Loucy (cell line): ENCODE data around the gene SMIM14.
"Not testable (repeated sequence)": the region's sequence is repeated elsewhere in the genome, so short reads cannot be mapped to it uniquely, and the experiment has no call there.

Experiments used
- H2AFZ ChIP-seq: fragments of 200-600 bp; sonication (generic); 2 replicates; pipeline ENCODE4 v1.6.0; 2016; ENCODE audit warnings: antibody characterized with exemption, mild to moderate bottlenecking, low read length, moderate library complexity
- H3F3A ChIP-seq: fragments of 200-600 bp; 2 replicates; pipeline ENCODE4 v1.6.0; 2016; ENCODE audit warnings: antibody characterized with exemption, low read depth, mild to moderate bottlenecking
- H3K27me3 ChIP-seq: fragments of 200-600 bp; sonication (generic); 2 replicates; pipeline ENCODE4 v1.6.1; 2014; ENCODE audit warnings: low read length, mild to moderate bottlenecking; ENCODE audit not compliant: insufficient read depth, poor library complexity, severe bottlenecking
- H3K36me3 ChIP-seq: fragments of 200-600 bp; sonication (generic); 2 replicates; pipeline ENCODE4 v1.6.1; 2016; ENCODE audit warnings: low read length; ENCODE audit not compliant: insufficient read depth
- H3K4me1 ChIP-seq: fragments of 200-600 bp; sonication (generic); 2 replicates; pipeline ENCODE4 v1.5.1; 2014; ENCODE audit warnings: low read length, mild to moderate bottlenecking; ENCODE audit not compliant: insufficient read depth, poor library complexity, severe bottlenecking
- H3K4me2 ChIP-seq: fragments of 200-600 bp; sonication (generic); 2 replicates; pipeline ENCODE4 v1.6.0; 2014; ENCODE audit warnings: antibody characterized with exemption, low read length, low read depth, mild to moderate bottlenecking; ENCODE audit not compliant: poor library complexity, severe bottlenecking
- H3K4me3 ChIP-seq: fragments of 200-600 bp; sonication (generic); 2 replicates; pipeline ENCODE4 v1.5.1; 2014; ENCODE audit warnings: low read length, mild to moderate bottlenecking, mixed read lengths; ENCODE audit not compliant: poor library complexity, severe bottlenecking
- H3K79me2 ChIP-seq: fragments of 200-600 bp; sonication (generic); 2 replicates; pipeline ENCODE4 v1.6.1; 2014; ENCODE audit warnings: low read length; ENCODE audit not compliant: insufficient read depth
- H3K9ac ChIP-seq: fragments of 200-600 bp; sonication (generic); 2 replicates; pipeline ENCODE4 v1.6.0; 2014; ENCODE audit warnings: mild to moderate bottlenecking, low read depth, low read length, moderate library complexity; ENCODE audit not compliant: poor library complexity, severe bottlenecking
- H3K9me2 ChIP-seq: fragments of 200-600 bp; sonication (generic); replicated peaks from 2 replicates; pipeline ENCODE4 v1.6.1; 2016; ENCODE audit warnings: low read depth, low read length, mixed read lengths
- H3K9me3 ChIP-seq: fragments of 200-600 bp; sonication (generic); 2 replicates; pipeline ENCODE4 v1.6.1; 2014; ENCODE audit warnings: mild to moderate bottlenecking, antibody characterized with exemption, low read length, low read depth; ENCODE audit not compliant: insufficient read depth
- H4K20me1 ChIP-seq: fragments of 200-600 bp; sonication (generic); 2 replicates; pipeline ENCODE4 v1.6.0; 2014; ENCODE audit warnings: antibody characterized with exemption, low read length, mild to moderate bottlenecking; ENCODE audit not compliant: insufficient read depth, poor library complexity, severe bottlenecking
- EZH2phosphoT487 ChIP-seq: fragments of 200-600 bp; IDR thresholded peaks from 2 replicates; pipeline ENCODE4 v1.6.1; 2018; ENCODE audit warnings: antibody characterized with exemption, mild to moderate bottlenecking, moderate library complexity, borderline replicate concordance
- TF ChIP-seq, protein P1 (sequence below): fragments of 200-600 bp; sonication (generic); conservative IDR thresholded peaks from 2 replicates; pipeline ENCODE4 v1.5.1; 2014; ENCODE audit warnings: mild to moderate bottlenecking, antibody characterized with exemption, low read length

The SMIM14 gene

DNA sequence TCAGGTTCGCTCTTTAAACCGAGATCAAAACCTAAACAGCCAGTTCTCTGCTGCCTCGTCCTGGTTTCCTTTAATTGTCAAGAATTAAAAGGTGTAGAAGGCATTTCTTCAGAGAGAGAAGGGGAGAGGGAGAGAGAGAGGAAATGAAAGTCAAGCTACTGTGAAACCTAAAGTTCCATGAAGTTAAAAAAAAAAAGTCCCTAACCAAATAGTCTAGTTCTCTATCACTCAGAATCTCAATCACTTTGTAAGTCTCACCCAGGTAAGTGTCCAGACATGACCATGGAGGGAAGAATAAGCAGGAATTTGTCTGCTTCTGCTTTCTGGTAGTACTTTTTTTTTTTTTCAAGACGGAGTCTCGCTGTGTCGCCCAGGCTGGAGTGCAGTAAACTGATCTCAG lies 18.8 kb upstream of the SMIM14 start:
- H3K9me3 ChIP-seq: no peaks in the 10 kb centered on the region
- no peaks in the 10 kb centered on the region for H3F3A ChIP-seq
- H3K4me3 ChIP-seq: no peak overlapping the region
- no peak overlapping the region for H2AFZ ChIP-seq
- no peak overlapping the region for H3K9ac ChIP-seq
- H4K20me1 ChIP-seq: no peaks in the 10 kb centered on the region
- no peak overlapping the region for H3K4me2 ChIP-seq
- no peaks in the 10 kb centered on the region for H3K27me3 ChIP-seq
- H3K79me2 ChIP-seq: no peaks in the 10 kb centered on the region
- H3K4me1 ChIP-seq: no peaks in the 10 kb centered on the region
- no peaks in the 10 kb centered on the region for H3K9me2 ChIP-seq
- no peaks in the 10 kb centered on the region for H3K36me3 ChIP-seq
- no peak for TF ChIP-seq EZH2phosphoT487
- TF ChIP-seq, protein P1, sequence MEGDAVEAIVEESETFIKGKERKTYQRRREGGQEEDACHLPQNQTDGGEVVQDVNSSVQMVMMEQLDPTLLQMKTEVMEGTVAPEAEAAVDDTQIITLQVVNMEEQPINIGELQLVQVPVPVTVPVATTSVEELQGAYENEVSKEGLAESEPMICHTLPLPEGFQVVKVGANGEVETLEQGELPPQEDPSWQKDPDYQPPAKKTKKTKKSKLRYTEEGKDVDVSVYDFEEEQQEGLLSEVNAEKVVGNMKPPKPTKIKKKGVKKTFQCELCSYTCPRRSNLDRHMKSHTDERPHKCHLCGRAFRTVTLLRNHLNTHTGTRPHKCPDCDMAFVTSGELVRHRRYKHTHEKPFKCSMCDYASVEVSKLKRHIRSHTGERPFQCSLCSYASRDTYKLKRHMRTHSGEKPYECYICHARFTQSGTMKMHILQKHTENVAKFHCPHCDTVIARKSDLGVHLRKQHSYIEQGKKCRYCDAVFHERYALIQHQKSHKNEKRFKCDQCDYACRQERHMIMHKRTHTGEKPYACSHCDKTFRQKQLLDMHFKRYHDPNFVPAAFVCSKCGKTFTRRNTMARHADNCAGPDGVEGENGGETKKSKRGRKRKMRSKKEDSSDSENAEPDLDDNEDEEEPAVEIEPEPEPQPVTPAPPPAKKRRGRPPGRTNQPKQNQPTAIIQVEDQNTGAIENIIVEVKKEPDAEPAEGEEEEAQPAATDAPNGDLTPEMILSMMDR: no peak

DNA sequence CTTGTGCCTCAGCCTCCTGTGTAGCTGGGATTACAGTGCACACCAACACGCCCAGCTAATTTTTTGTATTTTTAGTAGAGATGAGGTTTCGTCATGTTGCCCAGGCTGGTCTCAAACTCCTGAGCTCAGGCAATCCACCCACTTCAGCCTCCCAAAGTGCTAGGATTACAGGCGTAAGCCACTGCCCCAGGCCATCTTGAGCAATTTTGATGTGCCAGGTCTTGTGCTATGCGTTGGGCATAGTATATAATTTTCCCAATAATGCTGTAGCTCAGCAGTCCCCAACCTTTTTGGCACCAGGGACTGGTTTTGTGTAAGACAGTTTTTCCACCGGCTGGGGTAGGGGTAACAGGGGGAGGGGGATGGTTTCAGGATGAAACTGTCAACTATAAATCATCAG lies 18.0 kb upstream of the SMIM14 start:
- not testable (repeated sequence) for H3K4me2 ChIP-seq, H3K9me3 ChIP-seq, H3K9ac ChIP-seq, H3K4me3 ChIP-seq, H3K27me3 ChIP-seq, H3K4me1 ChIP-seq, H3K9me2 ChIP-seq, H3K79me2 ChIP-seq, H4K20me1 ChIP-seq, H3F3A ChIP-seq, H2AFZ ChIP-seq, H3K36me3 ChIP-seq

- no peak overlapping the region for H3K9ac ChIP-seq
- no peaks in the 10 kb centered on the region for H3K9me2 ChIP-seq
- no peaks in the 10 kb centered on the region for H4K20me1 ChIP-seq
- no peaks in the 10 kb centered on the region for H3K36me3 ChIP-seq
- no peaks in the 10 kb centered on the region for H3K9me3 ChIP-seq
- TF ChIP-seq EZH2phosphoT487: no peak
- TF ChIP-seq, protein P1: no peak
- no peaks in the 10 kb centered on the region for H3F3A ChIP-seq
- no peak overlapping the region for H3K4me3 ChIP-seq
- no peak overlapping the region for H3K4me2 ChIP-seq
- H3K79me2 ChIP-seq: no peaks in the 10 kb centered on the region
- no peak overlapping the region for H2AFZ ChIP-seq
- no peaks in the 10 kb centered on the region for H3K4me1 ChIP-seq
- no peaks in the 10 kb centered on the region for H3K27me3 ChIP-seq
These were observed 17.2 kb upstream of the SMIM14 start for GRCh38 chr4:39655876-39656275.

GRCh38 chr4:39655211-39655610 lies 16.5 kb upstream of the SMIM14 start:
- no peaks in the 10 kb centered on the region for H3K27me3 ChIP-seq
- H3K4me1 ChIP-seq: no peaks in the 10 kb centered on the region
- no peak overlapping the region for H3K9ac ChIP-seq
- no peak overlapping the region for H2AFZ ChIP-seq
- no peak for TF ChIP-seq EZH2phosphoT487
- TF ChIP-seq, protein P1: no peak
- H3K4me3 ChIP-seq: no peak overlapping the region
- no peaks in the 10 kb centered on the region for H3F3A ChIP-seq
- H3K79me2 ChIP-seq: no peaks in the 10 kb centered on the region
- no peaks in the 10 kb centered on the region for H3K9me3 ChIP-seq
- no peaks in the 10 kb centered on the region for H3K36me3 ChIP-seq
- no peaks in the 10 kb centered on the region for H4K20me1 ChIP-seq
- no peaks in the 10 kb centered on the region for H3K9me2 ChIP-seq
- no peak overlapping the region for H3K4me2 ChIP-seq

DNA sequence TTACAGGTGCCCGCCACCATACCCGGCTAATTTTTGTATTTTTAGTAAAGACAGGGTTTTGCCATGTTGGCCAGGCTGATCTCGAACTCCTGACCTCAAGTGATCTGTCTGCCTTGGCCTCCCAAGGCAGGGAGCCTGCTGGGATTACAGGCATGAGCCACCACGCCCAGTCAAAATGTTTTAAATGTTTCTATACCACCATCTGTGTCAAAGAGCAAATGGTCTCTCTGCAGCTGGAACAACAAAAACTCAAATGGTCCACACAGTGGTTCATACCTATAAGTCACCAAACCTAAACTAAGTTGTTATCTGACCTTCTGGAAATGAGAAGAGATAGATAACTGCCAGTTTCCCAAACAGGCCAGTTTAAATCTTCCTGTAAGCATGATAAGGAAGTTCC lies 12.9 kb upstream of the SMIM14 start:
- H3F3A ChIP-seq, H3K4me1 ChIP-seq, H3K36me3 ChIP-seq, H3K79me2 ChIP-seq, H4K20me1 ChIP-seq, H3K9me3 ChIP-seq, H2AFZ ChIP-seq, H3K9ac ChIP-seq, H3K4me2 ChIP-seq, H3K9me2 ChIP-seq, H3K4me3 ChIP-seq, H3K27me3 ChIP-seq: not testable (repeated sequence)
